Esophagus squamous epithelium (tissue), 4 donors: ENCODE measurements around the gene PRMT5.

Experiments
- POLR2A ChIP-seq, 4 donors: fragments of 450-650 bp; IDR thresholded peaks; one replicate each; pipeline ENCODE4 v1.6.1; 2017; ENCODE audit warnings: antibody characterized with exemption in 4 of 4, mild to moderate bottlenecking in 4 of 4, moderate library complexity in 3 of 4
- TF ChIP-seq, protein P1 (sequence below), 6 experiments: fragments of 450-650 bp in 4 of 6; fragments of 200-600 bp in 2 of 6; sonication (generic) in 2 of 6; IDR thresholded peaks; one replicate each; pipeline ENCODE4 v1.5.1; 2016 to 2019; ENCODE audit warnings: antibody characterized with exemption in 6 of 6, mild to moderate bottlenecking in 4 of 6, moderate library complexity in 4 of 6

GRCh38 chr14:22919601-22919921 lies 9.6 kb downstream of the PRMT5 start:
- TF ChIP-seq, protein P1, sequence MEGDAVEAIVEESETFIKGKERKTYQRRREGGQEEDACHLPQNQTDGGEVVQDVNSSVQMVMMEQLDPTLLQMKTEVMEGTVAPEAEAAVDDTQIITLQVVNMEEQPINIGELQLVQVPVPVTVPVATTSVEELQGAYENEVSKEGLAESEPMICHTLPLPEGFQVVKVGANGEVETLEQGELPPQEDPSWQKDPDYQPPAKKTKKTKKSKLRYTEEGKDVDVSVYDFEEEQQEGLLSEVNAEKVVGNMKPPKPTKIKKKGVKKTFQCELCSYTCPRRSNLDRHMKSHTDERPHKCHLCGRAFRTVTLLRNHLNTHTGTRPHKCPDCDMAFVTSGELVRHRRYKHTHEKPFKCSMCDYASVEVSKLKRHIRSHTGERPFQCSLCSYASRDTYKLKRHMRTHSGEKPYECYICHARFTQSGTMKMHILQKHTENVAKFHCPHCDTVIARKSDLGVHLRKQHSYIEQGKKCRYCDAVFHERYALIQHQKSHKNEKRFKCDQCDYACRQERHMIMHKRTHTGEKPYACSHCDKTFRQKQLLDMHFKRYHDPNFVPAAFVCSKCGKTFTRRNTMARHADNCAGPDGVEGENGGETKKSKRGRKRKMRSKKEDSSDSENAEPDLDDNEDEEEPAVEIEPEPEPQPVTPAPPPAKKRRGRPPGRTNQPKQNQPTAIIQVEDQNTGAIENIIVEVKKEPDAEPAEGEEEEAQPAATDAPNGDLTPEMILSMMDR (IDR thresholded peaks at IDR 0.05): no peak
- TF ChIP-seq POLR2A (IDR thresholded peaks at IDR 0.05): no peak
